Activated CD8-positive, alpha-beta memory T cell treated with anti-CD3 and anti-CD28 coated beads, Interleukin-2, amount 50 U/mL, for 24 hours (primary cell): ENCODE data around the gene TNNI3K.

Source experiments
- DNase-seq: peaks from one replicate; pipeline ENCODE4 v3.0.0-alpha.2; 2020; ENCODE audit errors: extremely low read depth

Gene TNNI3K

DNA sequence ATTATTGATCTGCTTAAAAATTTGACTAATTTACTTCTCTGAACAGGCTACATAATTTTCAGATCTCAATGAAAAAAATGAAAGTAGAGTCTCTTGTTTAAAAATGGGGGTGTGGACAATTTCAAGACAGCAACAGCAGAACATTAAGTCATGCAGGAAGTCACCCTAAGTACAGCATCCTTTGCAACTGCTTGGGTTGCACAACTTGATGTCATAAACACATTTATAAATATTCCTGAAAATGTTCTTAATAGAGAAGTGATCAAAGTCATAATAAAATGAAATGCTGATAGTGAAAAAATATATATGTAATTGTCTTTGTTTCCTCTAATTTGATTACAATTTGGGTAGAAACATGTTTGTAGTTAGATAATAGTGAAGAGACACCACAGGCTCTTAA, 79.3 kb downstream of the TNNI3K start:
- no peak for DNase-seq

DNA sequence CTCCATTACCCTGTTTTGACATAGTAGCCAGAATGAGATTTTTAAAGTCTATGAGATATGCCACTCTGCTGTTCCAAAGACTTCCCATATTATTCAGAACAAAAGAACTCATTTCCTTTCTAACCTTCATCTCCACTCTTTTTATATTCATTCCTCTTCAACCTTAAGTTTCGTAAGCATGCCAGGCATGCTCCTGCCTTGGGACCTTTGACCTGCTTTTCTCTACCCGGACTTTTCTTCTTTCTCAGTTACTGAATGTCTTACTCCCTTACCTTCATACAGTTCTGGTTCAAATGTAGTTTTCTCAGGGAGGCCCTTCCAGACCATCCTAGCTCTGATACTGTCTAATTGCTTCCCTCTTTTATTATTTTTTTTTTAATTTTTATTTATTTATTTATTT, 81.1 kb downstream of the TNNI3K start:
- no peak for DNase-seq

DNA sequence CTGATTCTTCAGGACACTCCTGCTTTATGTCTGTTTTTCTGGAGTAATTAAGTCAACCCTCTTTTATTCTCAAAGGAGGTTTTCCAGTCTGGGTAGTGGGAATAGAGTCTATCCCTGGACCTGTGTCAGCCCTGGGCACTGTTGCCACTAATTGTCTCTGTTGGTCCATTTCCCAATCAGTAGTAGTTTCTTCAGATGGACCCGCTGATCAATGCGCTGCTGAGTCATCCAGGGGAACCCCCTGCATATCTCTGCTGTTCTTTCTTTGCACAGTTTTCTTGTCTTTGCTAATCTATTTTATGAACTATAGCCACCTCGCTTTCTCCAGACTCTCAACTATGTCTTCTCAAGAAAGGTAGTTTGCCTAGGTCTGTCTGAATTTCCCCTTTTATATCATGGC, 82.5 kb downstream of the TNNI3K start:
- DNase-seq: no peak

DNA sequence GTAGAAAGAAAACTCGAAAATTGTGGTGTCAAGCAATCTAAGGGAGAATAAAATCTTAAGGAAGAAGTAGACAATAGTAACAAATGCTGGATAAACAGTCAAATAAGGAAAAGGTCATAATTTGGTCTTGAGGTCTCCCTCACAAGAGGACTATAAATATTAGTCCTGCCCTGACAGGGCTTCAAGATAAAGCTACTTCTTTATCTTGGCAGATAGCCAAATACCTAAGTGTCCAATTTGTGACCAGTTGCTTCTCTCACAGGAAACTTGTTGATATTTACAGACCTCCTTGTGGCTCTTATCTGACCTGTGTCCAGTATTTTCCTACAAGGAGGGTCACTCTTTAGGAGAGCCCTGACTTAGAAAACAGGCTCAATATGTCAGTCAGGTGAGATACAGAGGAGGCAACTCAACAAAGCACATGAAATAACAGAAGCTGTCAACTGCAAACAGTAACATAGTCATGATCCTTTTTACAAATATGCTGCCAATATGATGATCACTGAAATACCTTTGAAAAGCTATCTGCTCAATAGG, 88.8 kb downstream of the TNNI3K start:
- no peak for DNase-seq

DNA sequence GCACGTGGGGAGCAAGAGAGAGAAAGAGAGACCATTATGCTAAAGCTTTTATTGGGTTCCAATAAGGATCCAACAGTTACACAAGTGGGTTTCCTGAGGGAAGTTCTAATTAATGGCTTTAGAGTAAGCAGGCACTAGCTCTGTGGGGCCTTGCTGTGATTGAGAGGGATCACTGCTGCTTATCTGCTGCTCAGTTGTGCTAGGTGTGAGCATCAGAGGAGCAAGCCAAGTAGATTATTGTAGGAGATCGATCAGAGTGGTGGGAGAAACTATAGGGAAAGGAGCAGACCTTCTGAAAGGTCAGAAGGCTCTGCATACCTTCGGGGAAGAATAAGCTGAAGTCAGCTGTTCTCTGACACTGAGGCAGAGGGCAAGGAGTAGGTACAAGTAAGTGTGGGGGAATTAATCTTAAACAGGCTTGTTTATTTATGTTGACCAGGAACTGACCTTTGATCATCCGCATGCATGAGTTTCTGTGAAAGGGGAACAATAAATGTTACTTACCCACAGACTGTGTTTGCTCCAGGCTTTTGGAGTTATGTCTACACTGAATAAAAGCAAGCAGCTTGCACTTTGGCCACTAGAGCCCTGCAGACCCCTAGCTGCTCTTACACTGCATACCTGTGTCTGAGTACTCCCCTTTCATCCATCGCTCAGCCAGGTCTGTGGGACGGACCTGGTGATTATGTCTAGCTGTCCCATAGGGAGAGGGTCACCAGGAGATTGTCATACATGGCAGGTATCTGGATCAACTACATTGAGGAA, 89.7 kb downstream of the TNNI3K start:
- DNase-seq: no peak

DNA sequence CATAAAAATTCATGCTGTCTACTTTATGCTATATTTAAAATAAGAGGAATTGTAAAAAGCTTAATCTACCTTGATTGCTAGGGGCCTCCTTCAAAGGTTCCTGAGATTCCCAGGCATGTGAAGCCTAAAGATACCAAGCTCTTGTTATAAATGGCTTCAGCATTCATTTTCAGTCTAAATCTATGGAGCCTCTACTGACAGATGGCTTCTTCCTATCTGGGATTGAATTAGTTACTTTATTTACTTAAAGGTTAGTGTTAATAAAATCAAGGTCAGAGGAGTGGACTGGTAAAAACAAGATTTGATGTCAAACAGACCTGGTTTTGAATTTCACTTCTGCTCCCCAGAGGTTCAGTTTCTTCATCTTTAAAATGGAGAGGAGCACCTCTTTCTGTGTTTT, 93.7 kb downstream of the TNNI3K start:
- DNase-seq: no peak

DNA sequence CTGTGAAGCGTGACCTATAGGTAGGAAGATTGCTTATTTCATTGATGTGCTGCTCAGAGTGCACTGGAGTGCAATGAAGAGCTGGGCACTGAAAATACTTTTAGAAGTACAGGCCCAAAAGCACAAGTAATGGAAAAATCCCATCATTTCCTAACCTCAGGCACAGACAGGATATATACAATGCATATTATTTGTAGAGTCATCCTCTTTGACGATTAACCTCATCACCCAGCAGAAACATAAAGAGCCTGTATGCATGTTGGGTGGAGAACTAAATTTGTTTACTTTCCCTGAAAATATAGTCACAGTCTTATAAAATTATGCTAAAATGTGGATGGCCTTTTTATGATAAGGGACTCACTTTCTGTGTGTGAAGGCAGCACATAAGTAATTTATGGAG, 98.1 kb downstream of the TNNI3K start:
- DNase-seq: no peak

DNA sequence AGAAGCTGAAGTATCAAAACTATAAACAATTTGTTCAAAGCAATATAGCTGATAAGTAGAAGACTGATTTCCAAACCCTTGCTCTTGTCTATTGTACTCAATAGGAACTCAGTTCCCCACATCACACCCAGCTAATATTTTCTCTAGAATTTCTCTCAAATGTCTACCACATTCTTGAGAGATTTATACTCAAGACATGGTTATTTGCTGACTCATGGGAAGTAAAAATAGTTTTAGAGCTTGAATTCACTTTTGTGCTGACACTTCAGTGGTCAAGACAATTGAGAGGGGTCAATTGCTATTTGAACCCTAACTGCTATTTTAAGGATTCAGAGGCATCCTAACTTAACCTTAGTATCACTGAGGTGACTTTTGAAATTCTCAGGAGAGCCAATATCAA, 99.0 kb downstream of the TNNI3K start:
- no peak for DNase-seq

DNA sequence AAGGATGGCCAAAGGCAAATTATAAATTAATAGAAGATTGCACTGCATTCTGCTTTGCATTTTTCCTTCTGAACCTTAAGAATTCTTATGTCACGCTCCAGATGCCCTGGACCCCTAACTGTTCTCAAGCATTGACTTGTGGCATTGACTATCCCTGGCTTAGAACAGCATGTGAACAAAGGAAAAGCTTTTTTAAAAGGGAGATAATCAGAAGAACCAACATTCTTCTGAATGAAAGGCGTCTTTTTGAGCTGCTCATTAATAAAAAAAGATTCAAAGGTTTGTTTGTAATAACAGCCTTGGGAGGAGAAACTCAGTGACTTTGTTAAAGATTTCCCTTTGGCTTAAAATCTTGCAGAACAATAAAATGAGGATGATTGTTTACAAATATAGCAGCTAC, 105.5 kb downstream of the TNNI3K start:
- no peak for DNase-seq

DNA sequence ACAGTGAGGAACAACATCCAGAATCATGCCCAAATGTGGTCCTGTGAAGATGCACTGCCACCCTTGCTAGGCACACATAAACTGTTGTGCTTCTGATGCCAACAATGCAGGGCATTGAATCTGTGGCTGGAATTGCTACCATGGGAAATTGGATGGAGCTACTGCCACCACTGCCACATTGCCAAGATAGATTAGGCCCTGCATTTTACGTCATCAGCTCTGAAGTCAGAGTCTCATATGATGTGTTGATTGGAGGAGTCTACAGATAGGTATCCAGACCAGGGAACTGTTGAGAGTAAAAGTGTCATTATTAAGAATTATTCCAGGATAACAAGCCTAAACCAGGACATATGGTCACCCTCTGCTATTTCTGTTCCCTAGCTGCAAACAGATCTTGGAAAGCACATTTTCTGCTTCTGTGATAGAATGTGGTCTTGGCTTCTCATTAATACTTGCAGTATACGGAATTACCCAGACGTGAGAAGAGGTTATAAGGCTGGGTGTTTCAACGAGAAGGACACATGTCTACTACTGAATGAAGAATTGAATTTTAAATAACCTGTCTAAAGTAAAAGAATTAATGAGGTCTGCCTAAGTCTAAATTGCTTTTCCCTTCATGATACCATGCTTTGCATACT, 106.6 kb downstream of the TNNI3K start:
- DNase-seq: no peak

DNA sequence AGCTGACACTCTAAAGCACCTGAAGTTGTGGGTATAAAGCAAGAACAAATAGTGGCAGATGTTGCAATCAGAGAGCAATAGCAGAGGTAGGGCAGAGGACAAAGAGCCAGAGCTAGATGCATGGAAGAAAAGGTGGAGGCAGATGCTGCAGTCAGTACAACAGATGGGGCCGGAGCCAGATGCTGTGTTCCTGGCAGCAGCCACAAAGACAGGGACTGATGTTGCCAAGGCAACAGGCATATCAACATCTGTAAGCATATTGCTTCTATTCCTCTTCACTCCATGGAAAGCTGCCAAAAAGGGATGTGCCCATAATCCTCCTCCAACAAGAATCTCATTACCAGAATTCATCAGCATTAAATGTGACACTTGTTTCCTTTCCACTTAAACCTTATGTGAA, 108.0 kb downstream of the TNNI3K start:
- no peak for DNase-seq

DNA sequence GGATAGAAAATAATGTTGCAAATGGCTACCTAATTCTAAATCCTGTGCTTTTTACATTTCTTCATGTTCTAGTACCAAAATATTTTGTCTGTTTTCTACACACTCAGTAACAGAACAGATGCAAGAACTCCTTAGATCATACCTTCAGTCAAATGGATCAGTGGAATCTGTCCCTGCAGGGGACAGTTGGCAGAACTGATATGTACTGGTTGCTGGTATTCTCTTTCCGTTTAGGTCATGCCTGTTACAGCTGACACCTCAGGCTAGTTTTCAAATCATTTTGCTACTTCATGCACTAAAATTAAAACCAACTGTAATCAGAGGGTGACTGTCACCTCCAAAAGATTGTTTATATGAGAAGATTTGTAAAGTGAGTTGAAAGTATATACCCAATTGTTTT, 109.2 kb downstream of the TNNI3K start:
- DNase-seq: no peak

DNA sequence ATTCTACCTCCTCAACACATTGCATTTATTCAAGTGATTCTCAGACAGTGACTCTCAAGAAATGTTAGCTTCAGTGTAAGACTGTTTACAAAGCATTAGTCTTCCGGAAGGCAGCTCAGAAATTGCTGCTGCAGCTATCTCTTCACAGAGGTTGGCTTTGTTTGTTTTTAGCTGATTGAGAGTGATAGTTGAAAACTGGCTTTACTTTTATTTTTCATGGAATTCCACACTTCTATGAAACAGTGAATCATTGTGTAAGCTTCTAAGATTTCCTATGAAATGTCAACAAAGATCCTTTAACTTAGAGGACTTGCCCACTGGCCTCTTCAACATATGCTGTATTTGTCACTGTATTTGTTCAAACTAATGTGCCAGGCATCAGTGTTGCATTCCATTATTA, 121.3 kb downstream of the TNNI3K start:
- no peak for DNase-seq

DNA sequence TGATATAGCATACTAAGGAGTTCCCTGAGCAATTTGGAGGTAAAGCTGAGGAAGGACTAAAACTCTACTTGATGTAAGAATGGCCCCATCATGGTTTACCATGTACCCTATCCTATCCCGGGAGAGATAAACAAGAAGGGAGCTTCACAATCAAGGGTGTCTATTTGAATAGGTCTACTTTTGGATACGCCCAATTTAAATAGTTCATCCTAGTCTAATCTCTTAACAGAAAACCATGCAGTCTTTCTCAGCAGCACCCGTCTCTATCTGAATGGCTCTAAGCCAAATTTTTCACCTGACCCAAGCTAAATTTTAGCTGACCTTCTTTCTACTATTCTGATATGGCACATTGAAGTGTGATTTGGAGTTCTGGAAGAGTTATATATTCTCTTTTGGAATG, 122.0 kb downstream of the TNNI3K start:
- DNase-seq: no peak

DNA sequence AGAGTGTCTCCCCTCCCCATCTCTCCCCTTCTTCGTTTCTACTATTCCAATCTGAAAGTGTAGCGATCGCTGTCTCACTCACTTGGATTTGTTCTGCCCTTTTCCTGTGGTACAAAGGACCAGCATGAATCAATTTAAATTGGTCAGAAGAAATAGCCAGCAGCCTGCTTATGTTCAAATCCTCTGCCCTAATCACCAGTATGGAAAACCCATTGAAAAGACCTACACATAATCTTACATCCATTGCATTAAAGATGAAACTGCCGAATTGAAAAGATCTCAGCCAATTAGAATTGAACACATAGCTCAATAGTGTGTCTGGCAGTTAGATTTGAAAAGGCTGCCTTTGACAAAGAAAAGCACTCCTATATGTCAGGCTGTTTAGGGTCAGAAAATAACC, 122.6 kb downstream of the TNNI3K start:
- no peak for DNase-seq

DNA sequence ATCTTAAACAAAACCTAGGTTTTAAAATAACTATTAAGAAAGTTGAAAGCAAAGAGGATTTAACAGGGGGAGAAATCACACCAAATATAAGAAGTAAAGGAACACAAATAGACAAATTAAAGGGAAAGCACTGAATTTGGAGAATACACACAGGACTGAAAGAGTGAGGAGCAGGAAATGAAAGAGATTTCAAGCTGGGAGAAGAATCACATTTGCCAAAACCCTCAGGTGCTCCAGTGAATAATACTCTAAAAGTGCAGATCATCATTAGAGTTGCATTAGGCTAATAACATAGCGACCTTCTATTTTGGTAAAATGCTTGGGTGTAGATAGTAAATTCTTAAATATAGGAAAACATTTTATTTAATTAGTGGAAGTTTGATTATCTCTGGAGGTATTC, 127.5 kb downstream of the TNNI3K start:
- no peak for DNase-seq

DNA sequence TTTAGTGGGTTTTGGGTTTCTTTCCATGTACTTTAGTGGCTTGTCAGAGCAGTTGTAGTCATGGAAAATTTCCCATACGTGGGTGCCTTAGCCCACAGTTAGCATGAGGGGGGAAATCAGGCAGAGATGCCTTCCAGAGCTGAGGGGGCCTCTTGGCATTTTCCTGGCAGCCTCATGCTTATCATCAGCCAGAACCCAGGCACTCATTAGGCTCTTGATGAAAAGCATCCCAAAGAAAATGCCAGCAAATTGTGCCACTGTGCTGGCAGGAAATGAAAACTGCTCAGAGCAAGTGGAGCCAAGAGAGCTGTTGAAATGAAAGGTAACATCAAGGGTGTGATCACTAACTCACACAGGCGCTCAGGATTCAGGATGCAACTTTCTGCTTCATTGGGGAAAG, 128.0 kb downstream of the TNNI3K start:
- no peak for DNase-seq

DNA sequence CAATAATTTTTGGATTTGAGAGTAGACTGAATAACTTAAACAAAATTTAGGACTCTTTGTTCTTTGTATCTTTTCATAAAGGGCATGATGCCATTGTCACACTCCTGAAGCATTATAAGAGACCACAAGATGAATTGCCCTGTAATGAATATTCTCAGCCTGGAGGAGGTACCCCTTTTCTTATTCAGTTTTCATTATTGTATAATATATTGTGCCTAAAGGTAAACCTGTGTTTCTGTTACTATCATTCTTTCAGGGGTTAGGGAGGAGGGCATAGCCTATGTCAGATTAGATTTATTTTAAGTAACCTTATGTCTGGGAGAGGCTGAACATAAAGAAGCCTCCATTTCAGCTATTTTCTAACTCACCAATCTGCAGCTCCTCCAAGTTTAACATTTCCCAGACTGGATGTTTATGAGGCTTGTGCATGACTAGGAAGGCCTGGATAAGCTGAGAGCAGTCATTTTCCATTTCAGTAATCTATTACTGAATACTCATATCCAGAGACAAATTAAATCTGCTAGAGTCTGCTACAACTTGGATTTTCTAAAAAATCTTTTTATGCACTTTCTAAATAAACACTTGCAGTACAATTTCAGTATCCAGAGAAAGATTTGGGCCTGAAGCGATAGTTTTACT, 132.1 kb downstream of the TNNI3K start:
- no peak for DNase-seq

DNA sequence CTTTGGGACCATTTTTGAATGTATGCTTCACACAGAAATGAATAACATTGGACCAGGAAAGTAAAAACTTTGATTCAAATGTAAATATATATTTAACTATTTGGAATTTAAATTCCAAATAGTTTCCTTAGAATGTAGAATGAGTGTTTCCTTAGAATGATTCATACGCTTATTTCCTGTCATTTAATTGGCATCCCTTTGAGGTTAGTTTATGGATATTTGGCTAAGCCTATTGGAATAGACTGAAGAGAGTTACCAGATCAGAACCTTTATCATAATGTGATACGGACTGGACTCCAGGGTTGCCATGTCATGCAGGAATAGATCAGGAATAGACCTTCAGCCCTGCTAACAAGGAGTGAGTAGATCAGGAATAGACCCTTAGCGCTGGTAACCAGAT, 133.1 kb downstream of the TNNI3K start:
- no peak for DNase-seq

DNA sequence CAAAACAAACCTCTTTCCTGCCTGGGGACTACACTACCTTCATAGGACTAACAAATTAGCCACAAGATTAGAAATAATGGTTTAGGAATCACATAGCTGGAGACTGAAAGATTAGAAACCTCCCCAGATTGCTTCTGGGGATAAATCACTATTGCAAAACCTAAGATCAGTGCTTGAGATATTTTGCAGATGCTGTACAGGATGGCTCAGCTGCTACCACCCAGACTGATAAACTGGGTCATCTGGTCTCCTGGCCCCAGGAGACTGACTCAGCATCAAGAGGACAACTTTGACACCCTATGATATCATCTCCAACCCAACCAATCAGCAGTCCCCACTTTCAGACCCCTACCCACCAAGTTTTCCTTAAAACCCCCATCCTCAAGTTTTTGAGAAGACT, 140.2 kb downstream of the TNNI3K start:
- DNase-seq: no peak

DNA sequence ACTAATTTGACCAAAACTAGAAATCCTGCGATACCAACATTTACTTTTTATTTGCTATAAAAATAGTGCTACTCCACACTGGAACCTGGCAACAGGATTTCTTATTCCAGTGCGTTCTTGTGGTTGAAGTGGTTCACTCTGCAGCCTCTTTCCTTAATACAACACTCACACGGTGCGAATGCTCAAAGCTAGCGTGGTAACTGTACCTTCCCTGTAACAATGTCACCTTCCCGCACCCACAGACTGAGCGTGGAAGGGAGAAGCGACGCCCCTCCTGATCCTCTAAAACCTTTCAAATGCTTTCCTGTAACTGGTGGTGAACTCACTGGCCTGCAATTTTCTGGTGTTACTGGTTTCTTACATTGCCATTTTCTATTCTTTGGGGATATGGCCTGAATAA, 145.1 kb downstream of the TNNI3K start:
- no peak for DNase-seq

DNA sequence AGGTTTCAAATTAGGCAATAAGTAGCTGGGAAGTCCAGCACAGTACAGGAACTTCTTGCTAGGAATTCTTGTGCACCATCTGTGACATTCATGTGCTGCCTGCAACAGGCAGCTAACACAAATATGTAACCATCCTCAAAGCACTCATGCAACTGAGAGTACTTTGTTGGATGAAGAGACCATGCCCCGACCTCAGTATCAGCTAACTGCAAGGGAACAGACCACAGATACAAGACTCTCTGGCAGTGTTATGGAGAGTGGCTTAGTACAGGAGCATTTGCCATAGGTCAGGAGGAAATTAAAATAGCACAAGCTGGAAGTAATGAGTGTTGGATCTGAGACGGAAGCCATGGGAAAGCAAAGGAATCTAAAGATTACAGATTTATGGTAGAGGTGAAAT, 153.7 kb downstream of the TNNI3K start:
- no peak for DNase-seq

DNA sequence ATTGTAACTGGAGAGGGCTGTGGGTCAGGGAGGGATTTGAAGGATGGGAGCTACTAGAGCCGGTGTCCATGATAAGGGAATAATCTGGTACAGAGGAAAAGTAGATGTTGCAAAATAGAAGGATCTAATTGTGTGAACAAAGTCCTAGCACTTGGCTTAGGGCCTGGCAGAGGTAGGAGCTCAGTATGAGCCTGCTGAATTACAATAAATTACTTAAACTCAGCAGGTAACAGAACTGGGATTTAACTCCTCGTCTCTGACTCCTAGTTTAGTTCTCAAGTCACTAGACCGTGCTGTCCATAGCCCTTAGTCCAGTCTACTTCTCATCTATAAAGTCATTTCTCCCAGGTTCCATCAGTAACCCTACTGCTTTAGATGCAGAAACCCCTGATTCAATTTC, 157.0 kb downstream of the TNNI3K start:
- DNase-seq: no peak
